Esophagus muscularis mucosa (tissue), 4 donors: ENCODE results near the gene ANKRD28. TPM values are rescaled to one million over a fixed set of nuclear protein-coding genes. Genes with fewer than 3 reads are reported as not detected.

ENCODE experiments used
- DNase-seq: peaks from one replicate; pipeline ENCODE4 v3.0.0-alpha.2; 2017; ENCODE audit errors: extremely low spot score
- H3K27ac ChIP-seq, 4 donors: fragments of 200-600 bp; sonication (generic); replicated peaks in 1 of 4; 1 replicate in 3 of 4; 2 replicates in 1 of 4; pipeline ENCODE4 v1.5.1; 2016 to 2019; ENCODE audit warnings: mild to moderate bottlenecking in 1 of 4
- H3K27me3 ChIP-seq, 4 donors: fragments of 200-600 bp; sonication (generic); one replicate each; pipeline versions ENCODE4 v1.5.1 to v1.6.0; 2016 to 2019
- H3K36me3 ChIP-seq, 4 donors: fragments of 200-600 bp; sonication (generic); one replicate each; pipeline ENCODE4 v1.5.1; 2016 to 2019
- H3K4me1 ChIP-seq, 4 donors: fragments of 200-600 bp; sonication (generic); one replicate each; pipeline ENCODE4 v1.5.1; 2016 to 2019
- H3K4me3 ChIP-seq, 4 donors: fragments of 200-600 bp; sonication (generic); 1 replicate in 2 of 4; 2 replicates in 2 of 4; pipeline ENCODE4 v1.5.1; 2016 to 2019; ENCODE audit warnings: mild to moderate bottlenecking in 4 of 4, moderate library complexity in 1 of 4
- H3K9me3 ChIP-seq, 4 donors: fragments of 200-600 bp; sonication (generic); 1 replicate in 3 of 4; 2 replicates in 1 of 4; pipeline ENCODE4 v1.5.1; 2016 to 2019
- CTCF ChIP-seq, 3 experiments: fragments of 200-600 bp in 2 of 3; fragments of 450-650 bp in 1 of 3; sonication (generic) in 2 of 3; IDR thresholded peaks; one replicate each; pipeline ENCODE4 v1.5.1; 2017 to 2019; ENCODE audit warnings: antibody characterized with exemption in 3 of 3, mild to moderate bottlenecking in 2 of 3, moderate library complexity in 1 of 3
- EP300 ChIP-seq: sonication (generic); formaldehyde crosslinking; IDR thresholded peaks from one replicate; pipeline ENCODE4 v1.6.1; 2017; ENCODE audit warnings: antibody characterized with exemption
- POLR2A ChIP-seq: fragments of 450-650 bp; IDR thresholded peaks from one replicate; pipeline ENCODE4 v1.6.1; 2017; ENCODE audit warnings: antibody characterized with exemption, moderate library complexity, mild to moderate bottlenecking, low read depth
- POLR2AphosphoS5 ChIP-seq, 2 donors: sonication (generic); formaldehyde crosslinking; IDR thresholded peaks; one replicate each; pipeline ENCODE4 v1.6.1; 2017; ENCODE audit warnings: antibody characterized with exemption in 2 of 2
- WGBS: methylation state at CpG from one replicate; pipeline ENCODE4 v1.1.5; 2018; 5-methylcytosine and 5-hydroxymethylcytosine counted together
- intact Hi-C: fragments of 100-400 bp; cut with DNase I; formaldehyde crosslinking; loops from one replicate; pipeline ENCODE4 v1.15.1; 2023
- total RNA-seq, 4 donors: library from RNA; depleted of rRNA; stranded (reverse); fragments of >200 nt; gene quantifications; one replicate each; pipeline versions ENCODE4 v1.1.0 to v1.2.1, GENCODE V29; 2016

ANKRD28 gene
- total RNA-seq, 4 donors from 2014 or later = 21.2 to 34.8 (median 26.9) TPM

GRCh38 chr3:15716178-15716577 lies 81.6 kb downstream of the ANKRD28 start:
- Histone ChIP-seq H3K4me1 (no peaks in the 10 kb centered on the region), H3K27me3 (no peaks in the 10 kb centered on the region), H3K4me3 (no peak overlapping the region), H3K9me3 (no peaks in the 10 kb centered on the region), H3K27ac (no peak overlapping the region), H3K36me3 (peaks cover 0 to 37% (median 21%) of the 10 kb centered on the region in 4 donors)
- TF ChIP-seq CTCF (IDR thresholded peaks at IDR 0.05) (no peak), EP300 (no peak), POLR2A (no peak), POLR2AphosphoS5 (IDR thresholded peaks at IDR 0.05) (no peak)
- WGBS = 98% methylated on average over 3 of the region's 3 CpGs
- DNase-seq = no peak
- intact Hi-C loops = no loop called here

DNA sequence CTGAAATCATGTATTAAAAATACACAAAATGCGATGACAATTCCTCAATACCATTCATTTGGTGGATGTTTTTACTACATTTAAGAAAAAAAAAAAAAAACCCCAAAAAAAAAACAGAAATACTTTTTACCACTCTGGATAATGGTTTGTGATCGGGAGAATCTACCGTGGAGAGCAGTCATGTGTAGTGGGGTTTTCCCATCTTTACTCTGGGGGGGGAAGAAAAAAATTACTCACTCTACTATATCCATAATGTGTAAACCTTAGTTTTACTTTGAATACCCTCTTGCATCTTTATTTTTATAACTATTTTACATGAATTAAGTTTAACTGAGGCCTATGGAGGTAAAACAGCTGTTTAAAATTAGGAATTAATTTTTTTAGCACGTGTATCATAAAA lies 83.3 kb downstream of the ANKRD28 start:
- Histone ChIP-seq H3K27me3 (no peaks in the 10 kb centered on the region), H3K4me3 (no peak overlapping the region), H3K9me3 (no peaks in the 10 kb centered on the region), H3K36me3 (peaks cover 0 to 41% (median 21%) of the 10 kb centered on the region in 4 donors), H3K27ac (no peak overlapping the region), H3K4me1 (no peaks in the 10 kb centered on the region)
- 90% methylated on average over 4 of the region's 4 CpGs for WGBS
- TF ChIP-seq CTCF (IDR thresholded peaks at IDR 0.05) (no peak), POLR2A (no peak), EP300 (no peak), POLR2AphosphoS5 (IDR thresholded peaks at IDR 0.05) (no peak)
- DNase-seq = no peak
- intact Hi-C loops = no loop called here

GRCh38 chr3:15713364-15713763 lies 84.4 kb downstream of the ANKRD28 start:
- 90% methylated on average over 5 of the region's 5 CpGs for WGBS
- Histone ChIP-seq H3K27ac (no peak overlapping the region), H3K4me3 (no peak overlapping the region), H3K27me3 (no peaks in the 10 kb centered on the region), H3K36me3 (peaks cover 0 to 49% (median 27%) of the 10 kb centered on the region in 4 donors), H3K9me3 (no peaks in the 10 kb centered on the region), H3K4me1 (no peaks in the 10 kb centered on the region)
- intact Hi-C loops = no loop called here
- TF ChIP-seq POLR2AphosphoS5 (IDR thresholded peaks at IDR 0.05) = no peak
- no peak for TF ChIP-seq POLR2A
- no peak for TF ChIP-seq EP300
- TF ChIP-seq CTCF (IDR thresholded peaks at IDR 0.05) = no peak
- DNase-seq = no peak

- Histone ChIP-seq H3K9me3 (no peaks in the 10 kb centered on the region), H3K36me3 (peaks cover 0 to 62% (median 29%) of the 10 kb centered on the region in 4 donors), H3K4me3 (no peak overlapping the region), H3K27ac (no peak overlapping the region), H3K27me3 (no peaks in the 10 kb centered on the region), H3K4me1 (no peaks in the 10 kb centered on the region)
- TF ChIP-seq EP300 (no peak), POLR2AphosphoS5 (IDR thresholded peaks at IDR 0.05) (no peak)
- intact Hi-C loops = no loop called here
- DNase-seq = no peak
Measured at GRCh38 chr3:15711281-15711680, 86.5 kb downstream of the ANKRD28 start.

DNA sequence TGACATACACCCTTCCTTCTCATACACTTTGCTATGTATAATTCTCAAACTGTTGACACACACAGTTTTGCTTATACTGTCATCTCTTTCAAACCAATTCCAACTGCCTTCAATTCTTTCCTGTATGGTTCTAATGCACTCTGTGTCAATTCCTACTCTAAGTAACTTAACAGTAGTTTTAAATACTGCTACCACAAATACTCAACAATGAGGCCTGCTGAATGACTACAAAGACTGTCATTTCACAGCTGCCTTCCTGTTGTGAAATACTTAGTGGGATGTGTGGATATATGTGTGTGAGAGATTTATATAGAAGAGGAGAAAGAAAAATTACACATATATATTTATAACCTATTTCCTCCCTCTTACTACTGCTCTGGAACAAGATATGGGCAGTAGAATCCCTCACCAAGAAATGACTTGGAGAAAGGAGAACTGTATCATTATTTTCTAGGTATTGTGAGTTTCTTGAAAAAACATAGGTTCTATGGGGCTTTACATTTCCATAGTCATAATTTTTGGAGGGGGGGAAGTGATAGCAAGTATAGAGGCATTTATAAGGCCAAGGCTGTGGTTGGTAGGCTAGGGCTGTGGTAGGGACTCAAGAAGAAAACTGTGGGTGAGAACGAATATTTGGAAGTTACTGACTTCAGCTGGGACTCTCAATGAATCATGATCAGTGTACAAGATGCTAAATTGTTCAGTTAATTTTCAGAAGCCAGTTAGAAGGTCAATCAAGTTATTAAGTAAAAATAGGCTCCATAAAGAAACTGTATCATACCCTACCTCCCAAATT lies 88.7 kb downstream of the ANKRD28 start:
- Histone ChIP-seq H3K27ac (no peak overlapping the region), H3K4me1 (no peaks in the 10 kb centered on the region), H3K36me3 (peaks cover 0 to 62% (median 29%) of the 10 kb centered on the region in 4 donors), H3K4me3 (no peak overlapping the region), H3K9me3 (no peaks in the 10 kb centered on the region), H3K27me3 (no peaks in the 10 kb centered on the region)
- intact Hi-C loops = no loop called here
- 67% methylated on average over 1 of the region's 1 CpG for WGBS
- TF ChIP-seq POLR2A (no peak), POLR2AphosphoS5 (IDR thresholded peaks at IDR 0.05) (no peak), EP300 (no peak), CTCF (IDR thresholded peaks at IDR 0.05) (no peak)
- DNase-seq = no peak
